Nucleus accumbens (tissue), 56 donors: Measurements from ENCODE around the gene FXR1.
"Not testable (repeated sequence)": the region's sequence is repeated elsewhere in the genome, so short reads cannot be mapped to it uniquely, and the experiment has no call there.

Experiments used
- DNase-seq, 56 donors: peaks; one replicate each; lab custom pipeline; 2025; lab: John Stamatoyannopoulos, UW

The FXR1 gene

DNA sequence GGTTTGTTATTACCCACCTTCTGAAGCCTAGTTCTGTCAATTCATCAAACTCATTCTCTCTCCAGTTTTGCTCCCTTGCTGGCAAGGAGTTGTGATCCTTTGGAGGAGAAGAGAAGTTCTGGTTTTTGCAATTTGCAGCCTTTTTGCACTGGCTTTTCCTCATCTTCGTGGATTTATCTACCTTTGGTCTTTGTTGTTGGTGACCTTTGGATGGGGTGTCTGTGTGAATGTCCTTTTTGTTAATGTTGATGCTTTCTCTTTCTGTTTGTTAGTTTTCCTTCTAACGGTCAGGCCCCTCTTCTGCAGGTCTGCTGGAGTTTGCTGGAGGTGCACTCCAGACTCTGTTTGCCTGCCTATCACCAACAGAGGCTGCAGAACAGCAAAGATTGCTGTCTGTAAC lies 91.0 kb downstream of the FXR1 start:
- not testable (repeated sequence) for DNase-seq

GRCh38 chr3:181006541-181006940 lies 94.1 kb downstream of the FXR1 start:
- no peak for DNase-seq

GRCh38 chr3:181007262-181007661 lies 94.8 kb downstream of the FXR1 start:
- DNase-seq = no peak

DNA sequence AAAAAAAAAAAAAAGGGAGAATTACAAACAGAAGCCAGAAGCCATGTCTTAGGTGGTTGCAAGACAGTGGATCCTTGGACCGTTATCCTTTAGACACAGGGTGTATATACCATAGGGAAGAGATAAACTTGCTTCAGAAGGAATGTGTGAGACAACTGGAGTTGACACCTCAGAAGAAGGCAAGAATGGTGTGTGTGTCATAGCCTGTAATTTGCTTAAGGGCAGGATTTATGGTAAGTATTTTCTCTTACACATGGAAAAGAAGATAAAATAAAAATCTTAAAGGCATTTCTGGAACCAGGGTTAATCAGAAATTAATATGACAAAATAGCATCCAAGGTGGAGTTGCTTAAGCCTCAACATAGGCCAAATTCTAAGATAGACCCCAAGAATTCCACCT lies 96.3 kb downstream of the FXR1 start:
- no peak for DNase-seq

DNA sequence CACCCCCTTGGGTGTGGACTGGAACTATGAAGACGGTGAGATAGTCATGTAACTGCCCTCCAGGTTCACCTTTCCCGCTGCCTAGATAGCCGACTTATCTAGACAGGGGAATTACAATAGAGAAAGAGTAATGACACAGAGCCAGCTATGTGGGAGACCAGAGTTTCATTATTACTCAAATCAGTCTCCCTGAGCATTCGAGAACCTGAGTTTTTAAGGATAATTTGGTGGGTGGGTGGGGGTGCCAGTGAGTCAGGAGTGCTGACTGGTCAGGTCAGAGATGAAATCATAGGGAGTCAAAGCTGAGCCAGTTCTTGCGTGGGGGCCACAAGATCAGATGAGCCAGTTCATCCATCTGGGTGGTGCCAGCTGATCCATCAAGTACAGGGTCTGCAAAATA lies 96.8 kb downstream of the FXR1 start:
- no peak for DNase-seq

DNA sequence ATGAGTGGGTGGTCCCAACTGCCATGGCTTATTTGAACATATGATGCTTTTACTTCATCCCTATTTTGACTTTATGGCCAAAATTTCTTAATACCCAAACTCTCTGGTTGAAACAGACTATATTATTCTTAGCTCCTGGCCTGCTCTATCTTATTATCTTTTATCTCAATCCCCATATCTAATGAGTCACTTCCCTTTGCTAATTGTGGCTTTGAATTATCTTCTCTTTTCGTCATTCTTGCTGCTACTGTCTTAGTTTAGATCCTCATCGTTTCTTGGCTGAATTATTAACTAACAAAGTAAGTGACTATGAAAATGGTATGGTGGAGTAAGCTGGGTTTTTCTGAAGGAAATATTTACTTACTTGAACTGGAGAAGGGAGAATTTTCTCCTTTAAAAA lies 105.2 kb downstream of the FXR1 start:
- DNase-seq = no peak

- DNase-seq = no peak
Measured at GRCh38 chr3:181025204-181025603, 112.7 kb downstream of the FXR1 start.

- no peak for DNase-seq
Measured at GRCh38 chr3:181030948-181031347, 118.5 kb downstream of the FXR1 start.
